ENCODE measurements around the gene PLXNB1.

PLXNB1 gene

DNA sequence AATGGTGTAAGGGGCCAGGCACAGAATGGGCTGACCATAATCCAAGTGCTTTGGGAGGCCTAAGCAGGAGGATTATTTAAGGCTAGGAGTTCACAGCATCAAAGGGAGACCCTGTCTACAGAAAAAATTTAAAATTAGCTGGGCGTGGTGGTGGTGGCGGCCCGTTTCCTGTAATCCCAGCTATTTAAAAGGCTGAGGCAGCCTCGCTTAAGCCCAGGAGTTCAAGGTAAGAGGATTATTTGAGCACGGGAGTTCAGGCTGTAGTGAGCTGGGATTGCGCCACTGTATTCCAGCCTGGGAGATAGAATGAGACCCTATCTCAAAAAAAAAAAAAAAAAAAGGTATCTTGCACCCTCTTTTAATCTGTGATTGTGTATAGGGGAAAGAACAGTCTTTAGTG, 12.1 kb upstream of the PLXNB1 start:
- DNase-seq (ENCODE audit: low read depth in 1 of 2, low spot score in 1 of 2) = no peak
- Histone ChIP-seq H3K4me3 (replicated peaks; ENCODE audit: insufficient read depth, low read length) (no peak overlapping the region), H3K27ac (replicated peaks) (no peak overlapping the region), H3K27me3 (ENCODE audit: insufficient read depth, poor library complexity, severe bottlenecking) (no peaks in the 10 kb centered on the region)
- TF ChIP-seq POLR2AphosphoS5 (IDR thresholded peaks at IDR 0.05; ENCODE audit: low read depth) = no peak

DNA sequence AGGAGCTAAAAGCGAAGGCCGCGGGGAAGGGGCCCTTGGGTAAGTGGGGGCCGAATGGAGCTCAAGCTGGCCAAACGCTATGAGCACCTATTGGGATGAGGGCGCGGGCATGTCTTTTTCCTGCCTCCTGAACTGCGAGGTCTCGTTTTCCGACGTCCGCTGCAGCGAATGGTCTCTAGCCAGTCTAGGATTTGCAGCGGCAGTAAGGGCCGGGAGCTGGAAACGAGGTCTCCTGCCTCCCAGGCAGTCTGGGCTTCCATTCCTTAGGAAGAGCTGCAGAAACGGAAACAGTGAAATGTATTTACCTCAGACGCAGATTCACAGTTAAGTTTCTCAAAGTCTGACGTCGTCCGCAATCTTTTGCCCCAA, 10.7 kb upstream of the PLXNB1 start:
- Histone ChIP-seq H3K4me3 (replicated peaks; ENCODE audit: insufficient read depth, low read length) (peak overlapping the region; percentile 88), H3K27me3 (ENCODE audit: insufficient read depth, poor library complexity, severe bottlenecking) (no peaks in the 10 kb centered on the region), H3K27ac (replicated peaks) (peak overlapping the region; percentile 92)
- no peak for DNase-seq (ENCODE audit: low read depth in 1 of 2, low spot score in 1 of 2)
- TF ChIP-seq, protein P1, sequence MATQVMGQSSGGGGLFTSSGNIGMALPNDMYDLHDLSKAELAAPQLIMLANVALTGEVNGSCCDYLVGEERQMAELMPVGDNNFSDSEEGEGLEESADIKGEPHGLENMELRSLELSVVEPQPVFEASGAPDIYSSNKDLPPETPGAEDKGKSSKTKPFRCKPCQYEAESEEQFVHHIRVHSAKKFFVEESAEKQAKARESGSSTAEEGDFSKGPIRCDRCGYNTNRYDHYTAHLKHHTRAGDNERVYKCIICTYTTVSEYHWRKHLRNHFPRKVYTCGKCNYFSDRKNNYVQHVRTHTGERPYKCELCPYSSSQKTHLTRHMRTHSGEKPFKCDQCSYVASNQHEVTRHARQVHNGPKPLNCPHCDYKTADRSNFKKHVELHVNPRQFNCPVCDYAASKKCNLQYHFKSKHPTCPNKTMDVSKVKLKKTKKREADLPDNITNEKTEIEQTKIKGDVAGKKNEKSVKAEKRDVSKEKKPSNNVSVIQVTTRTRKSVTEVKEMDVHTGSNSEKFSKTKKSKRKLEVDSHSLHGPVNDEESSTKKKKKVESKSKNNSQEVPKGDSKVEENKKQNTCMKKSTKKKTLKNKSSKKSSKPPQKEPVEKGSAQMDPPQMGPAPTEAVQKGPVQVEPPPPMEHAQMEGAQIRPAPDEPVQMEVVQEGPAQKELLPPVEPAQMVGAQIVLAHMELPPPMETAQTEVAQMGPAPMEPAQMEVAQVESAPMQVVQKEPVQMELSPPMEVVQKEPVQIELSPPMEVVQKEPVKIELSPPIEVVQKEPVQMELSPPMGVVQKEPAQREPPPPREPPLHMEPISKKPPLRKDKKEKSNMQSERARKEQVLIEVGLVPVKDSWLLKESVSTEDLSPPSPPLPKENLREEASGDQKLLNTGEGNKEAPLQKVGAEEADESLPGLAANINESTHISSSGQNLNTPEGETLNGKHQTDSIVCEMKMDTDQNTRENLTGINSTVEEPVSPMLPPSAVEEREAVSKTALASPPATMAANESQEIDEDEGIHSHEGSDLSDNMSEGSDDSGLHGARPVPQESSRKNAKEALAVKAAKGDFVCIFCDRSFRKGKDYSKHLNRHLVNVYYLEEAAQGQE (IDR thresholded peaks at IDR 0.05; ENCODE audit: insufficient replicate concordance, low read depth) = no peak
- TF ChIP-seq GABPA (IDR thresholded peaks at IDR 0.05; ENCODE audit: low read depth) = no peak
- no peak for TF ChIP-seq POLR2AphosphoS5 (IDR thresholded peaks at IDR 0.05; ENCODE audit: low read depth)
- TF ChIP-seq SPI1 (IDR thresholded peaks at IDR 0.05; ENCODE audit: borderline replicate concordance, low read depth) = no peak
- TF ChIP-seq, protein P2, sequence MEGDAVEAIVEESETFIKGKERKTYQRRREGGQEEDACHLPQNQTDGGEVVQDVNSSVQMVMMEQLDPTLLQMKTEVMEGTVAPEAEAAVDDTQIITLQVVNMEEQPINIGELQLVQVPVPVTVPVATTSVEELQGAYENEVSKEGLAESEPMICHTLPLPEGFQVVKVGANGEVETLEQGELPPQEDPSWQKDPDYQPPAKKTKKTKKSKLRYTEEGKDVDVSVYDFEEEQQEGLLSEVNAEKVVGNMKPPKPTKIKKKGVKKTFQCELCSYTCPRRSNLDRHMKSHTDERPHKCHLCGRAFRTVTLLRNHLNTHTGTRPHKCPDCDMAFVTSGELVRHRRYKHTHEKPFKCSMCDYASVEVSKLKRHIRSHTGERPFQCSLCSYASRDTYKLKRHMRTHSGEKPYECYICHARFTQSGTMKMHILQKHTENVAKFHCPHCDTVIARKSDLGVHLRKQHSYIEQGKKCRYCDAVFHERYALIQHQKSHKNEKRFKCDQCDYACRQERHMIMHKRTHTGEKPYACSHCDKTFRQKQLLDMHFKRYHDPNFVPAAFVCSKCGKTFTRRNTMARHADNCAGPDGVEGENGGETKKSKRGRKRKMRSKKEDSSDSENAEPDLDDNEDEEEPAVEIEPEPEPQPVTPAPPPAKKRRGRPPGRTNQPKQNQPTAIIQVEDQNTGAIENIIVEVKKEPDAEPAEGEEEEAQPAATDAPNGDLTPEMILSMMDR (IDR thresholded peaks at IDR 0.05; ENCODE audit: insufficient read depth, low read length) = no peak

DNA sequence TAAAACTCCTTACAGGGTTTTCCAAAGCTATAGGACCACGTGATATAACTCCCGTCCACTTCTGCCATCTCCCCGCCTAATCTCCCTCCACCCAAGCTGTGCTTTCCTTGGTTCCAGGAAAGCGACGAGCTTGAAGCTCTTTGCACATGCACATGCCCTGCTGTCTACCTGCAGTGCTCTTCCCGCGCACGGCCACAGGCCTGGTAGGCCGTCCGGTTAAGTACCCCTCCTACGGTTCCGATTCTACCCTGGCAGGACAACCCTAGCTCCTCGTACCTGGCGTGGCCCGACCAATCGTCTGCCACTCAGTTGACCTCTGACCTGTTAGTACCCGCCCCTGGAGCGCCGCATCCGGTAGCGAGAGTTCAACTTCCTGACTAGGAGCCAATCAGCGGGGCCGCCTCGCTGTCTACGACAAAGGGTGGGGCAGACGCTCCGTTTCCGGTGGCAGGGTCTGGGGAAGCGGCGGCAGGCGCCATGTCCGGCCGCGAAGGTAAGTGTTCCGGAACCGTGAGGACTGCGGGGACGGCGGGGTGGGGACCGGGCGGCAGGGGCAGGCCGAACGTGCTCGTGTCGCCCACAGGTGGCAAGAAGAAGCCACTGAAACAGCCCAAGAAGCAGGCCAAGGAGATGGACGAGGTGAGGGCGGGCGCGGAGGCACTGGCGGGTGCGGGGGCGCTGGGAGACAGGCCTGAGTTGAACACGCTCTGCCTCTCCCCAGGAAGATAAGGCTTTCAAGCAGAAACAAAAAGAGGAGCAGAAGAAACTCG, 10.1 kb upstream of the PLXNB1 start, which contains the start of the genes CCDC51 and TMA7:
TSS of gene CCDC51 (minus strand) at position 300 of the 770 bp plus-strand sequence. CDS start 4,991 bp downstream, outside the sequence.
TSS of gene TMA7 (plus strand) at position 438 of the 770 bp plus-strand sequence. CDS start at position 478, 40 bp downstream.
- peak within 1 kb of the TSS; percentile 88 for H3K4me3 ChIP-seq (replicated peaks; ENCODE audit: insufficient read depth, low read length)
- DNase-seq (ENCODE audit: low read depth in 1 of 2, low spot score in 1 of 2) = peak; percentile 99
- H3K27ac ChIP-seq (replicated peaks) = peak within 1 kb of the TSS; percentile 92
- H3K27me3 ChIP-seq (ENCODE audit: insufficient read depth, poor library complexity, severe bottlenecking) = no peaks in the 10 kb centered on the region
- TF ChIP-seq, protein P2 (IDR thresholded peaks at IDR 0.05; ENCODE audit: insufficient read depth, low read length) = no peak
- TF ChIP-seq POLR2AphosphoS5 (IDR thresholded peaks at IDR 0.05; ENCODE audit: low read depth) = peak; percentile 91
- peak; percentile 94 for TF ChIP-seq GABPA (IDR thresholded peaks at IDR 0.05; ENCODE audit: low read depth)

DNA sequence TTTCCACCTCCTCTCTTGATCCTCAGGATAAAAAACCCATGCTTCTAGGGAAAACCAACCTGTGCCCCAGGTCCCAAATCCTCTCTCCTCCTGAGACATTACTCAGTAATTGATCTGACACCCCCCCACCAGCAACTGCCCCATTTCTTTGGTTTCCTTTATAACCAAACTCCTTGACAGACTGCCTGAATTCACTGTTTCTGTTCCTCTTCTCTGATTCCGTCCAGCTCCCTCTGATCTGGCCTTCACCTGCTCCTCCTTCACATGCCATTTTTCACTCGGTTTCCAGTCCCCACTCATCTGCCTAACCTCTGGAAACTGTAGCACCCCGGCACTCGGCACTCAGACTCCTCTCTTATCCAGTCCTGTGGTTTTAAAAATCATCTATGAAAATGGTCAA, 7.9 kb upstream of the PLXNB1 start:
- no peak overlapping the region for H3K4me3 ChIP-seq (replicated peaks; ENCODE audit: insufficient read depth, low read length)
- H3K27me3 ChIP-seq (ENCODE audit: insufficient read depth, poor library complexity, severe bottlenecking) = no peaks in the 10 kb centered on the region
- no peak overlapping the region for H3K27ac ChIP-seq (replicated peaks)
- TF ChIP-seq GABPA (IDR thresholded peaks at IDR 0.05; ENCODE audit: low read depth) (no peak), POLR2AphosphoS5 (IDR thresholded peaks at IDR 0.05; ENCODE audit: low read depth) (no peak), SPI1 (IDR thresholded peaks at IDR 0.05; ENCODE audit: borderline replicate concordance, low read depth) (no peak)
- TF ChIP-seq, protein P2 (IDR thresholded peaks at IDR 0.05; ENCODE audit: insufficient read depth, low read length) = no peak
- TF ChIP-seq, protein P1 (IDR thresholded peaks at IDR 0.05; ENCODE audit: insufficient replicate concordance, low read depth) = no peak
- no peak for DNase-seq (ENCODE audit: low read depth in 1 of 2, low spot score in 1 of 2)

Measured in HL-60 (cell line).